ENCODE measurements around the gene PLXDC2. TPM values are rescaled to one million over a fixed set of nuclear protein-coding genes. Genes with fewer than 3 reads are reported as not detected.

The PLXDC2 gene
- total RNA-seq, 1 experiment from 2014 or later = not detected

- CTCF ChIA-PET = no interaction called here
- Histone ChIP-seq H4K20me1 (ENCODE audit: low read length) (no peaks in the 10 kb centered on the region), H3F3A (ENCODE audit: low read length, unreplicated experiment) (no peaks in the 10 kb centered on the region), H3K27ac (ENCODE audit: low read length) (no peak overlapping the region), H2AFZ (ENCODE audit: low read length) (no peak overlapping the region), H3K9me3 (ENCODE audit: low read length) (no peaks in the 10 kb centered on the region), H3K27me3 (ENCODE audit: low read length) (no peaks in the 10 kb centered on the region), H3K79me2 (ENCODE audit: low read length) (no peaks in the 10 kb centered on the region), H3K4me1 (ENCODE audit: insufficient read depth, low read length) (no peaks in the 10 kb centered on the region; the same call in 1 of the 2 replicates), H3K36me3 (ENCODE audit: low read depth, low read length) (no peaks in the 10 kb centered on the region), H3K9me2 (replicated peaks; ENCODE audit: low read length) (no peaks in the 10 kb centered on the region), H3K9ac (ENCODE audit: low read length) (no peak overlapping the region), H3K4me2 (ENCODE audit: low read length) (no peak overlapping the region), H3K4me3 (ENCODE audit: low read length) (no peak overlapping the region)
- DNase-seq = no peak
- POLR2A ChIA-PET (ENCODE audit: unreplicated experiment) = no interaction called here
- no TSS peak for BruUV-seq (replicated peaks)
- intact Hi-C loops (cut with micrococcal nuclease) = no loop called here
- ATAC-seq = no peak
- TF ChIP-seq EZH2phosphoT487 (IDR thresholded peaks at IDR 0.05; ENCODE audit: borderline replicate concordance, low read length) = no peak
- TF ChIP-seq CTCF (conservative IDR thresholded peaks at IDR 0.05; ENCODE audit: low read depth, low read length) = no peak
- no peak for TF ChIP-seq EZH2 (IDR thresholded peaks at IDR 0.05; ENCODE audit: low read length, unreplicated experiment)
Measured at GRCh38 chr10:19772972-19773371, 43.3 kb upstream of the PLXDC2 start.

- Histone ChIP-seq H2AFZ (ENCODE audit: low read length) (no peak overlapping the region), H3K4me1 (ENCODE audit: insufficient read depth, low read length) (no peaks in the 10 kb centered on the region; the same call in 1 of the 2 replicates), H3K27ac (ENCODE audit: low read length) (no peak overlapping the region), H3K79me2 (ENCODE audit: low read length) (no peaks in the 10 kb centered on the region), H3K4me3 (ENCODE audit: low read length) (no peak overlapping the region), H3K36me3 (ENCODE audit: low read depth, low read length) (no peaks in the 10 kb centered on the region), H3F3A (ENCODE audit: low read length, unreplicated experiment) (no peaks in the 10 kb centered on the region), H3K4me2 (ENCODE audit: low read length) (no peak overlapping the region), H3K9me3 (ENCODE audit: low read length) (no peaks in the 10 kb centered on the region), H3K27me3 (ENCODE audit: low read length) (no peaks in the 10 kb centered on the region), H3K9ac (ENCODE audit: low read length) (no peak overlapping the region), H3K9me2 (replicated peaks; ENCODE audit: low read length) (no peaks in the 10 kb centered on the region), H4K20me1 (ENCODE audit: low read length) (no peaks in the 10 kb centered on the region)
- POLR2A ChIA-PET (ENCODE audit: unreplicated experiment) = no interaction called here
- no TSS peak for BruUV-seq (replicated peaks)
- ATAC-seq (no peak), DNase-seq (no peak)
- intact Hi-C loops (cut with micrococcal nuclease) = no loop called here
- TF ChIP-seq CTCF (conservative IDR thresholded peaks at IDR 0.05; ENCODE audit: low read depth, low read length) (no peak), EZH2 (IDR thresholded peaks at IDR 0.05; ENCODE audit: low read length, unreplicated experiment) (no peak), EZH2phosphoT487 (IDR thresholded peaks at IDR 0.05; ENCODE audit: borderline replicate concordance, low read length) (no peak)
- CTCF ChIA-PET = no interaction called here
Measured at GRCh38 chr10:19775296-19775695, 40.9 kb upstream of the PLXDC2 start.

- H3K4me1 ChIP-seq (ENCODE audit: insufficient read depth, low read length) = no peaks in the 10 kb centered on the region; the same call in 1 of the 2 replicates
- ATAC-seq (no peak), DNase-seq (peak; percentile 21)
Measured at GRCh38 chr10:19777806-19778205, 38.4 kb upstream of the PLXDC2 start.

More at GRCh38 chr10:19777806-19778205, 38.4 kb upstream of the PLXDC2 start:
- Histone ChIP-seq H3K27me3 (ENCODE audit: low read length) (no peaks in the 10 kb centered on the region), H3K4me2 (ENCODE audit: low read length) (no peak overlapping the region), H3K9me2 (replicated peaks; ENCODE audit: low read length) (no peaks in the 10 kb centered on the region), H3K27ac (ENCODE audit: low read length) (no peak overlapping the region), H3K79me2 (ENCODE audit: low read length) (no peaks in the 10 kb centered on the region), H4K20me1 (ENCODE audit: low read length) (no peaks in the 10 kb centered on the region), H3K36me3 (ENCODE audit: low read depth, low read length) (no peaks in the 10 kb centered on the region), H3K4me3 (ENCODE audit: low read length) (no peak overlapping the region), H3F3A (ENCODE audit: low read length, unreplicated experiment) (no peaks in the 10 kb centered on the region), H2AFZ (ENCODE audit: low read length) (no peak overlapping the region), H3K9me3 (ENCODE audit: low read length) (no peaks in the 10 kb centered on the region), H3K9ac (ENCODE audit: low read length) (no peak overlapping the region)
- intact Hi-C loops (cut with micrococcal nuclease) = no loop called here
- POLR2A ChIA-PET (ENCODE audit: unreplicated experiment) = no interaction called here
- no TSS peak for BruUV-seq (replicated peaks)
- no peak for TF ChIP-seq CTCF (conservative IDR thresholded peaks at IDR 0.05; ENCODE audit: low read depth, low read length)
- TF ChIP-seq EZH2 (IDR thresholded peaks at IDR 0.05; ENCODE audit: low read length, unreplicated experiment) = no peak
- no peak for TF ChIP-seq EZH2phosphoT487 (IDR thresholded peaks at IDR 0.05; ENCODE audit: borderline replicate concordance, low read length)
- CTCF ChIA-PET = no interaction called here
